Spleen (tissue), 11 donors: Measurements from ENCODE around the gene ITPK1. TPM values are rescaled to one million over a fixed set of nuclear protein-coding genes. Genes with fewer than 3 reads are reported as not detected.

Experiments used
- DNase-seq: peaks from one replicate; pipeline ENCODE4 v3.0.0-alpha.2; 2020
- H3K27ac ChIP-seq, 8 donors: fragments of 200-600 bp; sonication (generic) in 7 of 8; 1 replicate in 4 of 8; 2 replicates in 4 of 8; pipeline versions ENCODE4 v1.5.0 to v1.8.0; 2016 to 2021; ENCODE audit warnings: inconsistent platforms in 4 of 8, mild to moderate bottlenecking in 4 of 8, moderate library complexity in 1 of 8
- H3K27me3 ChIP-seq, 7 donors: fragments of 200-600 bp; sonication (generic) in 6 of 7; replicated peaks in 1 of 7; 1 replicate in 4 of 7; 2 replicates in 3 of 7; pipeline versions ENCODE4 v1.5.0 to v1.8.0; 2016 to 2021; ENCODE audit warnings: inconsistent platforms in 3 of 7, mild to moderate bottlenecking in 1 of 7
- H3K36me3 ChIP-seq, 6 donors: fragments of 200-600 bp; sonication (generic) in 5 of 6; 1 replicate in 4 of 6; 2 replicates in 2 of 6; pipeline versions ENCODE4 v1.5.0 to v1.8.0; 2016 to 2021; ENCODE audit warnings: inconsistent platforms in 2 of 6
- H3K4me1 ChIP-seq, 6 donors: fragments of 200-600 bp; sonication (generic) in 5 of 6; 1 replicate in 3 of 6; 2 replicates in 3 of 6; pipeline versions ENCODE4 v1.5.0 to v1.8.0; 2016 to 2021; ENCODE audit warnings: inconsistent platforms in 3 of 6
- H3K4me3 ChIP-seq, 8 donors: fragments of 200-600 bp; sonication (generic) in 7 of 8; 1 replicate in 4 of 8; 2 replicates in 4 of 8; pipeline versions ENCODE4 v1.5.0 to v1.8.0; 2016 to 2021; ENCODE audit warnings: inconsistent platforms in 4 of 8, mild to moderate bottlenecking in 4 of 8, moderate library complexity in 2 of 8
- H3K9me3 ChIP-seq, 8 donors: fragments of 200-600 bp; sonication (generic) in 7 of 8; 1 replicate in 4 of 8; 2 replicates in 4 of 8; pipeline versions ENCODE4 v1.5.0 to v1.8.0; 2016 to 2021; ENCODE audit warnings: inconsistent platforms in 4 of 8
- CTCF ChIP-seq, 11 experiments: fragments of 200-600 bp in 7 of 11; fragments of 450-650 bp in 4 of 11; sonication (generic) in 4 of 11; IDR thresholded peaks in 8 of 11; conservative IDR thresholded peaks in 3 of 11; 1 replicate in 7 of 11; 2 replicates in 4 of 11; pipeline versions ENCODE4 v1.4.0 to v1.8.0; 2016 to 2021; ENCODE audit warnings: antibody characterized with exemption in 11 of 11, inconsistent platforms in 4 of 11, mild to moderate bottlenecking in 1 of 11
- POLR2A ChIP-seq, 3 donors: fragments of 450-650 bp; IDR thresholded peaks; one replicate each; pipeline ENCODE4 v1.5.1; 2017; ENCODE audit warnings: antibody characterized with exemption in 3 of 3, mild to moderate bottlenecking in 1 of 3
- POLR2AphosphoS5 ChIP-seq, 3 donors: sonication (generic); formaldehyde crosslinking; IDR thresholded peaks; one replicate each; pipeline ENCODE4 v1.5.1; 2017; ENCODE audit warnings: antibody characterized with exemption in 3 of 3
- WGBS, 5 donors: extraction: QIAGEN DNeasy Blood & Tissue Kit in 3 of 5; methylation state at CpG; one replicate each; pipeline versions ENCODE4 v1.1.5 to v1.1.7; 2013 to 2018; 5-methylcytosine and 5-hydroxymethylcytosine counted together
- intact Hi-C: fragments of 100-400 bp; cut with DNase I; formaldehyde crosslinking; loops from one replicate; pipeline ENCODE4 v1.15.0; 2023; ENCODE audit warnings: low total_unique reads
- polyA plus RNA-seq, 3 donors: library from polyadenylated mRNA; stranded (reverse); fragments of 200-250 nt; gene quantifications; one replicate each; pipeline ENCODE4 v1.2.1, GENCODE V29; 2013
- total RNA-seq, 7 donors: library from RNA; depleted of rRNA in 3 of 7; stranded (reverse); fragments of >200 nt in 3 of 7; fragmentation: NEBNext Ultra II Directional in 4 of 7; extraction: Animal tissue kit (Norgen Biotek cat#: 25700) in 4 of 7; gene quantifications; one replicate each; pipeline versions ENCODE4 v1.1.0 to v1.2.1, GENCODE V29; 2016 to 2021
- donor health status: healthy with polysubstance abuse.
- donor health status: DM: no; HTN: no; CAD: no; lungs with moderate emphysema.
- donor health status: DM: no; HTN: no; CAD: no.
- donor health status: Bipolar disorder and iron deficiency.
- donor health status: healthy.
- donor health status: DM: no; HTN: no; CAD: no.
- donor health status: DM: yes; HTN: yes; CAD: no.

Gene ITPK1
- total and polyA plus RNA-seq, 10 donors = 22.9 to 123 (median 68.0) TPM

GRCh38 chr14:93153121-93153520 is 37.4 kb upstream of the ITPK1 start:
- Histone ChIP-seq H3K27me3 (no peaks in the 10 kb centered on the region), H3K9me3 (no peaks in the 10 kb centered on the region), H3K4me3 (no peak overlapping the region), H3K36me3 (no peaks in the 10 kb centered on the region), H3K4me1 (peaks cover 3 to 21% (median 13%) of the 10 kb centered on the region in 6 donors), H3K27ac (peak overlapping the region in 3 of 8 donors; percentile 9 to 77 (median 17))
- intact Hi-C loops = no loop called here
- WGBS, 5 donors = 54 to 82% (median 60%) methylated on average over 7 of the region's 7 CpGs
- no peak for DNase-seq
- TF ChIP-seq CTCF (IDR thresholded peaks at IDR 0.05 in 8 of 11, conservative IDR thresholded peaks at IDR 0.05 in 3 of 11) (no peak), POLR2AphosphoS5 (IDR thresholded peaks at IDR 0.05) (no peak), POLR2A (IDR thresholded peaks at IDR 0.05) (no peak)

GRCh38 chr14:93150227-93151208 is 34.8 kb upstream of the ITPK1 start:
- no peak for TF ChIP-seq POLR2A (IDR thresholded peaks at IDR 0.05)
- TF ChIP-seq POLR2AphosphoS5 (IDR thresholded peaks at IDR 0.05) = peak in 1 of 3 donors; percentile 24
- H3K4me3 ChIP-seq = peak overlapping the region in 1 of 8 donors; percentile 4
- H3K27ac ChIP-seq = peak overlapping the region in 7 of 8 donors; percentile 6 to 77 (median 69)
- H3K36me3 ChIP-seq = no peaks in the 10 kb centered on the region
- peaks cover 3 to 21% (median 13%) of the 10 kb centered on the region in 6 donors for H3K4me1 ChIP-seq
- 32 to 52% (median 43%) methylated on average over 16 of the region's 16 CpGs for WGBS, 5 donors
- intact Hi-C loops = no loop called here
- H3K27me3 ChIP-seq = no peaks in the 10 kb centered on the region
- no peak for DNase-seq
- H3K9me3 ChIP-seq = no peaks in the 10 kb centered on the region

DNA sequence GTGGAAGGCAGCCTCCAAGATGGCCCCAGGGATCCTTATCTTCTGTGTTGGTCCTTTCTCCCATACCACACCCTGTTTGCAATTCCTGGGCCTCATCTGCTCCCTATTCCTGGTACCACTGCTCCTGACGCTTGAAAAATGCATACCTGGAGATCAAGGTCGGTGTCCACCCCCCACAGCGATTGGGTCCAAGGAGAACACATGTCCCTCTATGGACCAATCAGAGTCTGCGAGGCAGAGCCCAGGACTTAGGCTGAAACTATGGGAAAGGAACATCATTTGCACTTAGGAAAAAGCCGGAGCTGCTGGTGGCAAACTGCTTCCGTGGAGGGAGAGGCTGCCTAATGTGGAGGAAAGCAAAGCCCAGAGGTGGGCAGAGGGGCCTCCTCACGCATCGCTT is 33.3 kb upstream of the ITPK1 start:
- Histone ChIP-seq H3K27me3 (no peaks in the 10 kb centered on the region), H3K27ac (no peak overlapping the region), H3K4me1 (peaks cover 3 to 21% (median 13%) of the 10 kb centered on the region in 6 donors), H3K4me3 (no peak overlapping the region), H3K36me3 (no peaks in the 10 kb centered on the region), H3K9me3 (no peaks in the 10 kb centered on the region)
- 89 to 95% (median 94%) methylated on average over 8 of the region's 8 CpGs for WGBS, 5 donors
- intact Hi-C loops = no loop called here
- no peak for DNase-seq
- TF ChIP-seq POLR2A (IDR thresholded peaks at IDR 0.05) = no peak
- no peak for TF ChIP-seq CTCF (IDR thresholded peaks at IDR 0.05 in 8 of 11, conservative IDR thresholded peaks at IDR 0.05 in 3 of 11)
- no peak for TF ChIP-seq POLR2AphosphoS5 (IDR thresholded peaks at IDR 0.05)

DNA sequence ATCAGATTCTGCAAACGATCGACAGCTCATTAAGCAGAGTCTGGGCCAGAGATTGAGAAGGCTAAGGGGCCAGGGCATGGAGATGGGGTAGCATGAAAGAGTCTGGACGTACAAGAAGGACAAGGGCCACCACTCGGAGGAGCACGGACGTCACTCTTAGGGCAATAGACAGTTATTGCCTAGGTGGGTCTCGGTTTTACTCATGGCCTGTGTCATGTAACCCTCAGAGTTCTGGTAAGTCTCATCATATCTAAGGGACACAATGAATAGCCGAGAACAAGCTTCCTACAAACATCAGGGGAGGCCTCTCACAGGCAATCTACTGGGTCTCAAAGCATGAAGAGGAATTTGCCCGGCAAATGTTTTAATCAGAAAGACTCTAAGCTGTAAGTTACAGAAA is 30.4 kb upstream of the ITPK1 start:
- no peak overlapping the region for H3K27ac ChIP-seq
- no peaks in the 10 kb centered on the region for H3K9me3 ChIP-seq
- DNase-seq = no peak
- intact Hi-C loops = no loop called here
- 75 to 88% (median 79%) methylated on average over 9 of the region's 9 CpGs for WGBS, 5 donors
- peaks cover 3 to 14% (median 11%) of the 10 kb centered on the region in 6 donors for H3K4me1 ChIP-seq
- H3K36me3 ChIP-seq = no peaks in the 10 kb centered on the region
- TF ChIP-seq CTCF (IDR thresholded peaks at IDR 0.05 in 8 of 11, conservative IDR thresholded peaks at IDR 0.05 in 3 of 11) (no peak), POLR2A (IDR thresholded peaks at IDR 0.05) (no peak), POLR2AphosphoS5 (IDR thresholded peaks at IDR 0.05) (no peak)
- H3K27me3 ChIP-seq = no peaks in the 10 kb centered on the region
- no peak overlapping the region for H3K4me3 ChIP-seq
